Lower lobe of right lung (tissue), 2 donors: ENCODE data around the gene TES. TPM values are rescaled to one million over a fixed set of nuclear protein-coding genes. Genes with fewer than 3 reads are reported as not detected.

Experiments used
- ATAC-seq, 2 donors: fragments of 200-7000 bp; cut with Tn5 transposase; one replicate each; pipeline ENCODE4 v1.9.1; 2020 to 2022; ENCODE audit warnings: mild to moderate bottlenecking in 2 of 2, moderate library complexity in 2 of 2
- DNase-seq: peaks from one replicate; pipeline ENCODE4 v3.0.0-alpha.2; 2020
- H3K27ac ChIP-seq: fragments of 200-600 bp; one replicate; pipeline ENCODE4 v1.8.0; 2022
- H3K27me3 ChIP-seq: fragments of 200-600 bp; one replicate; pipeline ENCODE4 v1.8.0; 2022; ENCODE audit warnings: low read depth
- H3K36me3 ChIP-seq: fragments of 200-600 bp; one replicate; pipeline ENCODE4 v1.8.0; 2022; ENCODE audit warnings: mild to moderate bottlenecking
- H3K4me1 ChIP-seq: fragments of 200-600 bp; one replicate; pipeline ENCODE4 v1.8.0; 2022
- H3K4me3 ChIP-seq: fragments of 200-600 bp; one replicate; pipeline ENCODE4 v1.8.0; 2022; ENCODE audit warnings: mild to moderate bottlenecking
- H3K9me3 ChIP-seq: fragments of 200-600 bp; one replicate; pipeline ENCODE4 v1.8.0; 2022
- CTCF ChIP-seq: fragments of 200-600 bp; IDR thresholded peaks from one replicate; pipeline ENCODE4 v1.8.0; 2022; ENCODE audit warnings: antibody characterized with exemption, mild to moderate bottlenecking
- intact Hi-C: fragments of 100-400 bp; cut with DNase I; formaldehyde crosslinking; loops from one replicate; pipeline ENCODE4 v1.11.0; 2022
- total RNA-seq: library from RNA; stranded (reverse); fragmentation: NEBNext Ultra II Directional; extraction: Animal tissue kit (Norgen Biotek cat#: 25700); gene quantifications from one replicate; pipeline ENCODE4 v1.2.1, GENCODE V29; 2021
- donor health status: DM: no; HTN: yes; CAD: no; lungs with severe emphysema.

The TES gene
- total RNA-seq, 1 donor from 2014 or later, result 74.5 TPM

GRCh38 chr7:116182023-116182422, 28.3 kb upstream of the TES start:
- no peaks in the 10 kb centered on the region for H3K36me3 ChIP-seq
- intact Hi-C loops, result loop anchor here (5.0 kb wide), 1 partner anchor 55 kb away; no protein-coding TSS in a partner anchor
- no peaks in the 10 kb centered on the region for H3K4me1 ChIP-seq
- TF ChIP-seq CTCF, result no peak
- H3K9me3 ChIP-seq, result no peaks in the 10 kb centered on the region
- ATAC-seq (no peak), DNase-seq (no peak)
- no peak overlapping the region for H3K4me3 ChIP-seq
- no peaks in the 10 kb centered on the region for H3K27me3 ChIP-seq
- no peak overlapping the region for H3K27ac ChIP-seq

- H3K27me3 ChIP-seq, result no peaks in the 10 kb centered on the region
- intact Hi-C loops, result no loop called here
- no peak overlapping the region for H3K27ac ChIP-seq
- H3K36me3 ChIP-seq, result no peaks in the 10 kb centered on the region
- TF ChIP-seq CTCF, result no peak
- ATAC-seq (no peak), DNase-seq (no peak)
- H3K4me3 ChIP-seq, result no peak overlapping the region
- H3K4me1 ChIP-seq, result no peaks in the 10 kb centered on the region
- no peaks in the 10 kb centered on the region for H3K9me3 ChIP-seq
These were observed 24.9 kb upstream of the TES start for GRCh38 chr7:116185450-116185849.

GRCh38 chr7:116185956-116186355, 24.4 kb upstream of the TES start:
- ATAC-seq, result no peak
- TF ChIP-seq CTCF, result no peak
- H3K27ac ChIP-seq, result no peak overlapping the region
- H3K27me3 ChIP-seq, result no peaks in the 10 kb centered on the region
- intact Hi-C loops, result no loop called here
- no peaks in the 10 kb centered on the region for H3K9me3 ChIP-seq
- no peak for DNase-seq
- no peaks in the 10 kb centered on the region for H3K36me3 ChIP-seq
- H3K4me3 ChIP-seq, result no peak overlapping the region
- H3K4me1 ChIP-seq, result no peaks in the 10 kb centered on the region

GRCh38 chr7:116187400-116187799, 22.9 kb upstream of the TES start:
- H3K4me1 ChIP-seq, result no peaks in the 10 kb centered on the region
- H3K36me3 ChIP-seq, result no peaks in the 10 kb centered on the region
- no peak overlapping the region for H3K4me3 ChIP-seq
- H3K9me3 ChIP-seq, result no peaks in the 10 kb centered on the region
- H3K27me3 ChIP-seq, result no peaks in the 10 kb centered on the region
- H3K27ac ChIP-seq, result no peak overlapping the region
- no peak for TF ChIP-seq CTCF
- intact Hi-C loops, result no loop called here
- ATAC-seq, result no peak
- no peak for DNase-seq

GRCh38 chr7:116193329-116194087, 16.8 kb upstream of the TES start:
- H3K27ac ChIP-seq, result no peak overlapping the region
- no peaks in the 10 kb centered on the region for H3K9me3 ChIP-seq
- H3K4me1 ChIP-seq, result no peaks in the 10 kb centered on the region
- intact Hi-C loops, result no loop called here
- no peak overlapping the region for H3K4me3 ChIP-seq
- no peaks in the 10 kb centered on the region for H3K36me3 ChIP-seq
- H3K27me3 ChIP-seq, result no peaks in the 10 kb centered on the region
- no peak for DNase-seq
- ATAC-seq, result no peak
- TF ChIP-seq CTCF, result no peak
